ENCODE data around the gene THADA.

THADA gene

DNA sequence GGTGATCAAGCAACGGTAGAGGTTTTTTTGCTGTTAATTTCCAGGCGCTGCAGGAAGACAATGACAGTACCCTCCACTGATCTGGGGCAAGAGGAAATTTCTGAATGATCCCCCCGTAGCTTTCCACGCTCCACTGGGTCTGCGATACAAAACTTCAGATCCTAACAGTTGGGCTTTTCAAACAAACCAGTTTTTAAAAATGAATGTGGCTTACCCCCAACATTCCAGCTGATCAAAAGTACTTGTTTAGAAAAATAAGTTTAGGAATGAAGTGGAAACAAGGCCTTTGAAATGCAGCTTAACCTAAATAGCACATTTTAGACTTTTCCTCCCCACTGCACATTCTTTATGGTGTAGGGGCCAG is 375.1 kb downstream of the THADA start:
- H3K4me1 ChIP-seq (ENCODE audit: insufficient read depth, poor library complexity, severe bottlenecking), result peaks cover 23% of the 10 kb centered on the region
- TF ChIP-seq, protein P1, sequence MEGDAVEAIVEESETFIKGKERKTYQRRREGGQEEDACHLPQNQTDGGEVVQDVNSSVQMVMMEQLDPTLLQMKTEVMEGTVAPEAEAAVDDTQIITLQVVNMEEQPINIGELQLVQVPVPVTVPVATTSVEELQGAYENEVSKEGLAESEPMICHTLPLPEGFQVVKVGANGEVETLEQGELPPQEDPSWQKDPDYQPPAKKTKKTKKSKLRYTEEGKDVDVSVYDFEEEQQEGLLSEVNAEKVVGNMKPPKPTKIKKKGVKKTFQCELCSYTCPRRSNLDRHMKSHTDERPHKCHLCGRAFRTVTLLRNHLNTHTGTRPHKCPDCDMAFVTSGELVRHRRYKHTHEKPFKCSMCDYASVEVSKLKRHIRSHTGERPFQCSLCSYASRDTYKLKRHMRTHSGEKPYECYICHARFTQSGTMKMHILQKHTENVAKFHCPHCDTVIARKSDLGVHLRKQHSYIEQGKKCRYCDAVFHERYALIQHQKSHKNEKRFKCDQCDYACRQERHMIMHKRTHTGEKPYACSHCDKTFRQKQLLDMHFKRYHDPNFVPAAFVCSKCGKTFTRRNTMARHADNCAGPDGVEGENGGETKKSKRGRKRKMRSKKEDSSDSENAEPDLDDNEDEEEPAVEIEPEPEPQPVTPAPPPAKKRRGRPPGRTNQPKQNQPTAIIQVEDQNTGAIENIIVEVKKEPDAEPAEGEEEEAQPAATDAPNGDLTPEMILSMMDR (IDR thresholded peaks at IDR 0.05; ENCODE audit: poor library complexity, severe bottlenecking), result no peak

GRCh38 chr2:43220229-43220751 is 375.5 kb downstream of the THADA start:
- Histone ChIP-seq H3K9me3 (ENCODE audit: severe bottlenecking) (no peaks in the 10 kb centered on the region), H3K4me1 (ENCODE audit: insufficient read depth, poor library complexity, severe bottlenecking) (peaks cover 23% of the 10 kb centered on the region), H3K4me3 (ENCODE audit: severe bottlenecking) (peak overlapping the region; percentile 85), H3K27ac (ENCODE audit: poor library complexity, severe bottlenecking) (peak overlapping the region; percentile 97), H3K27me3 (ENCODE audit: insufficient read depth, poor library complexity, severe bottlenecking) (no peaks in the 10 kb centered on the region), H3K36me3 (ENCODE audit: low read depth) (peaks cover 32% of the 10 kb centered on the region)
- TF ChIP-seq, protein P1 (IDR thresholded peaks at IDR 0.05; ENCODE audit: poor library complexity, severe bottlenecking), result peak; percentile 4
- ATAC-seq (ENCODE audit: low read depth) (peak; percentile 12; the same call in 2 of the 3 replicates), DNase-seq (ENCODE audit: low spot score) (no peak)

More for the DNA sequence above, 375.1 kb downstream of the THADA start:
- Histone ChIP-seq H3K4me3 (ENCODE audit: severe bottlenecking) (peak overlapping the region; percentile 85), H3K36me3 (ENCODE audit: low read depth) (peaks cover 37% of the 10 kb centered on the region), H3K9me3 (ENCODE audit: severe bottlenecking) (no peaks in the 10 kb centered on the region), H3K27ac (ENCODE audit: poor library complexity, severe bottlenecking) (peak overlapping the region; percentile 97), H3K27me3 (ENCODE audit: insufficient read depth, poor library complexity, severe bottlenecking) (no peaks in the 10 kb centered on the region)
- no peak for DNase-seq (ENCODE audit: low spot score)
- ATAC-seq (ENCODE audit: low read depth), result no peak

DNA sequence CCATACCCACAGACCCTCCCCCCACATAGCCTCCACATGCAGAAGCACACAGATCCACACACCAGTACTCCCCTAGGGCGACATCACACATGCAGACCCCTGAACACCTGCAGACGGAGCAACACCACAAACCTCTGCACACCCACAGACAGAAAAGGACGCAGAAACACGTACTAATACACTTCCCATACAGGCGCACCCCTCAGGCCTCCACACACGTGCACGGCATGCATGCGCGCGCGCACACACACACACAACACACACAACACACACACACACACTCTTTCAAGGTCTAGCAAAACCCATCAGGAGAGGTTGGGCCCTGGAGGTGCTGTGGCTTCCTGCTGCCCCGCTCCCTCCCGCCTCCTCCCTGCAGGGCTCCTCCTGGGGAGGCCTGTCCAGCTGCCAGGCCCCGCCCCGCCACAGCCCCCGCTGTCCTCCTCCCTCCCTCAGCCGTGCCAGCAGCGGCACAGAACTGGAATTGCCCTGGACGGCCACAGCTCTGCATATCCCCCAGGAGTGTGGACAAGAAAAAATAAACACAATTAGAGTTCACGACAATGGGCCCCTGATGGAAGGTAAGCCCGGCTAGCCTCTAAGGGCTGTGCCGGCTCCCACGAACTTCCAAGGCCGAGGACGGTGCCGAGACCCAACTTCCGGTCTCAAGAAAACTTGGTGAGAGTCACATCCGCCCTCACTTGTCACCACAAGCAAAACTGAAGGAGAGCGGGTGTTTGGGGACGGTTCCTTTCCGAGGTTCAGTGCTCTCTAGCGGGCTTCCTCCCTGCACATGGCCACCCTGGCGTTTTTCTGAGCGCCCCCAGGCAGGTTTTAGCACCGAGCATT is 376.2 kb downstream of the THADA start:
- Histone ChIP-seq H3K9me3 (ENCODE audit: severe bottlenecking) (no peaks in the 10 kb centered on the region), H3K27me3 (ENCODE audit: insufficient read depth, poor library complexity, severe bottlenecking) (no peaks in the 10 kb centered on the region), H3K36me3 (ENCODE audit: low read depth) (peaks cover 26% of the 10 kb centered on the region), H3K4me3 (ENCODE audit: severe bottlenecking) (peak overlapping the region; percentile 85), H3K4me1 (ENCODE audit: insufficient read depth, poor library complexity, severe bottlenecking) (peaks cover 23% of the 10 kb centered on the region), H3K27ac (ENCODE audit: poor library complexity, severe bottlenecking) (peak overlapping the region; percentile 97)
- peak; percentile 87 for DNase-seq (ENCODE audit: low spot score)
- peak; percentile 52 for ATAC-seq (ENCODE audit: low read depth)
- TF ChIP-seq, protein P1 (IDR thresholded peaks at IDR 0.05; ENCODE audit: poor library complexity, severe bottlenecking), result peak; percentile 28

GRCh38 chr2:43218702-43219382 is 377.0 kb downstream of the THADA start:
- peaks cover 23% of the 10 kb centered on the region for H3K4me1 ChIP-seq (ENCODE audit: insufficient read depth, poor library complexity, severe bottlenecking)

More at GRCh38 chr2:43218702-43219382, 377.0 kb downstream of the THADA start:
- Histone ChIP-seq H3K27ac (ENCODE audit: poor library complexity, severe bottlenecking) (peak overlapping the region; percentile 97), H3K9me3 (ENCODE audit: severe bottlenecking) (no peaks in the 10 kb centered on the region), H3K36me3 (ENCODE audit: low read depth) (peaks cover 21% of the 10 kb centered on the region), H3K27me3 (ENCODE audit: insufficient read depth, poor library complexity, severe bottlenecking) (no peaks in the 10 kb centered on the region), H3K4me3 (ENCODE audit: severe bottlenecking) (no peak overlapping the region)
- no peak for DNase-seq (ENCODE audit: low spot score)
- peak; percentile 11; the same call in 2 of the 3 replicates for ATAC-seq (ENCODE audit: low read depth)
- TF ChIP-seq, protein P1 (IDR thresholded peaks at IDR 0.05; ENCODE audit: poor library complexity, severe bottlenecking), result no peak

All from RWPE2 (cell line).